GM18526 (cell line): ENCODE data around the gene SLC28A1.

Experiments
- POLR2A ChIP-seq: IDR thresholded peaks from 3 replicates; pipeline ENCODE4 v1.6.1; 2011; ENCODE audit not compliant: insufficient read length; ENCODE audit errors: extremely low read depth

The SLC28A1 gene

GRCh38 chr15:84874981-84875699, 9.3 kb upstream of the SLC28A1 start:
- no peak for TF ChIP-seq POLR2A

GRCh38 chr15:84876269-84876668, 8.2 kb upstream of the SLC28A1 start:
- no peak for TF ChIP-seq POLR2A

- TF ChIP-seq POLR2A = no peak
These were observed 6.0 kb upstream of the SLC28A1 start for GRCh38 chr15:84878504-84878903.

GRCh38 chr15:84879088-84879780, 5.2 kb upstream of the SLC28A1 start:
- no peak for TF ChIP-seq POLR2A

- TF ChIP-seq POLR2A = no peak
These were observed 4.5 kb upstream of the SLC28A1 start for GRCh38 chr15:84880007-84880406.

GRCh38 chr15:84880822-84881519, 3.5 kb upstream of the SLC28A1 start:
- TF ChIP-seq POLR2A = no peak

- TF ChIP-seq POLR2A = no peak
These were observed 3.0 kb upstream of the SLC28A1 start for GRCh38 chr15:84881520-84881830.

GRCh38 chr15:84883466-84883865, 996 bp upstream of the SLC28A1 start:
- no peak for TF ChIP-seq POLR2A

GRCh38 chr15:84885801-84886200, 1.3 kb downstream of the SLC28A1 start:
- no peak for TF ChIP-seq POLR2A

GRCh38 chr15:84886211-84886983, 1.9 kb downstream of the SLC28A1 start:
- TF ChIP-seq POLR2A = no peak

- no peak for TF ChIP-seq POLR2A
These were observed 2.5 kb downstream of the SLC28A1 start for GRCh38 chr15:84886984-84887299.

- TF ChIP-seq POLR2A = no peak
These were observed 3.5 kb downstream of the SLC28A1 start for GRCh38 chr15:84887938-84888337.

GRCh38 chr15:84888639-84889038, 4.2 kb downstream of the SLC28A1 start:
- TF ChIP-seq POLR2A = no peak

- TF ChIP-seq POLR2A = no peak
These were observed 5.0 kb downstream of the SLC28A1 start for GRCh38 chr15:84889313-84889990.
